Activated CD4-positive, alpha-beta T cell treated with anti-CD3 and anti-CD28 coated beads, Interleukin-2, amount 50 U/mL, for 48 hours (primary cell): ENCODE measurements around the gene LDB2.

Source experiments
- DNase-seq, 2 experiments: peaks; one replicate each; pipeline ENCODE4 v3.0.0-alpha.2; 2020

The LDB2 gene

DNA sequence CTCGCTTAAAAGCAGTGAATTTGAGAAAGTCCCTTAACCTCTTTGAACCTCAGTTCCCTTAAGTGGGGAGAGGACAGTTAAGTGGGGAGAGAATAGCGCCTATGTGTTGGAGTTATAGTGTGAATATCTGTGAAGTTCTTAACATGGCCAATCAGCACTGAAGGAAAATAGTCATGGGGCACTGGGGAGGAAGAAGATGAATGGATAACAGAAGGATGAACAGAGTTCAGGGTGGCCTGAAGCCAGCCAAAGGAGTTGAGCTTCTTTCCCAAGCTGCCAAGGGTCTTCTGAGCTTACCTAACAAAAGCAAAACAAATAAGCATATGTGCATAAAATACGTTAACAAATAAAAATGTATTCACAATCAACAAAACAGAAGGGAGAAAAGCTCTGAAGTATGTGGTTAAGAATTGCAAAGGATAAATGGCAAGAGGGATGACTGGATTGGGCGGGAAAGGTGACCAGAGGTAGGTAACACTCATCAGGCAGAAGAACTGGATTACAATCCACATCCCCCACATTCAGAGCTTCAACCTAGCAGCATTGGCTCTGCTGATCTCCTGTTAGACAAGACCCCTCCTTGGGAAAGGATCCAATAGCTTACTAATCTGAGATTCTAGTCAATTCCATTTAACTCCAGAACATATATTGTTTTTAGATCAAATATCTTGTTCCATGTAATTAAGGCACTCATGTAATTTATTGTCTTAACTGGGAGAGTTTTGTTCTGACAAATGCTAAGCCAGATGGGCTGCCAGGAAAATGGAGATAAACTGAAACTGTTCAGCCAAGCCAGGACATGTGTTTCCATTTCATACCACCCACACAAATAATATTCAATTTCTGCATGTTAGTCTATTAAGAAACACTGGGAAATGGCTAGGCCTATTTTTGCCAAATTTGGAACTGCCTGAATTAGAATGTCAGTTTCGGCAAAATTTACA, 221.2 kb downstream of the LDB2 start:
- DNase-seq: no peak

DNA sequence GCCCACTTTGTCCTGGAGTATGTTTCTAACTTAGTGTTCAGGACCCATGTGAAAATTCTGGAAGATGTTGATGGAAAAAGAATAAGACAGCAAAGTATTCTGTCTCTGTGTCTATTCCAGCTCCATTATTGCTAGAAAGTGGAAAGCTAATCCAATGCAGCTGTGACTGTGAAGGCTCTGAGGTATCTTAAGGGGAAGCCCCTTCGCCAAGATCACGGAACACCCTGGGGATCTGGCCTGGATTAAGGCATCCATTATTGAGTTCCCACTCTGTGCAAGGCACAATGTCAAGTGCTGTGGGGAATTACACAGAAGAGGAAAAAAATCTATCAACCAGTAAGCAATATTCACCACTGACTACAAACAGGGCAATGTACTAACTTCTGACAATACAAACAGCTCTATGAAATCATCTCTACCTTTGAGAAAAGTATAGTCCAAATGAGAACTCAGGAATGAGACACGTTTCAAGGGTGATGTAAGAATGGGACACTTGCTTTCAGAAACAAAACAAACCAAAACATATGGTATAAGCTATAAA, 222.1 kb downstream of the LDB2 start:
- no peak for DNase-seq

DNA sequence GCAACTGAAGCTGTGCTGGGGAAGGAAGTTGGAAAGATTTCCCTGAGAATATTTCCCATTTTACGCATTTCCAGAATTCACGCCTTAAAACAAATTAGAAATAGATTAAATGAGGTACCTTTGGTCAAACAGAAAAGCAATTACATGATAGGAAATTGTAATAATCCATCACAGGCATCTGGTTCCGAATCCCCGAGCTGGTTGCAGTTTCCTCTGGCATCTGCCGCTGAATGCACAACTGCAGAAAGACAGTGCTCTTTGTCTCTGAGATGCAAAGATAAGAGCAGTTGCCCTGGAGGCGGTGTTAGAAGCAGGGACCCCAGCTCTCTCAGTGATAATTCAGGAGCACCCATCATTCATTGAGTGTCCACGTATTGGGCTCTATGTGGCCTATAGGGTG, 224.4 kb downstream of the LDB2 start:
- no peak for DNase-seq

DNA sequence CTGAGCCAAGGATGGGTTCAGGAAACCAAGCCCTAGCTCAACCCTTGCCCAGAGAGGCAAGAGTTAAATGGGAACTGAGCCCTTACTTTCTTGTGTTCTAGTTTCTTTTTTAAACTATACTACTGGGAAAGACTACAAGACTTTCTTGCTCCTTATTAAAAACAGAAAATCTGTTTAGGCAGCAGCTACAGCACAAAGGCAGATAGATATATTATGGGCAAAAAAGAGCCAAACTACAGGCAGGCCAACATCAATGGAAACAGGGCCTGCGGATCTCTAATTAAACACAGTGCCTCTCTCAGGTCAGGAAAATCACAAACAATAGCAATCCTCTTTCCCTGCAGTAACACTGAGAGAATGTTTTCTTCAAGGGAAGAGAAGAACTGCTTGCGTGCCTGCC, 226.0 kb downstream of the LDB2 start:
- no peak for DNase-seq

DNA sequence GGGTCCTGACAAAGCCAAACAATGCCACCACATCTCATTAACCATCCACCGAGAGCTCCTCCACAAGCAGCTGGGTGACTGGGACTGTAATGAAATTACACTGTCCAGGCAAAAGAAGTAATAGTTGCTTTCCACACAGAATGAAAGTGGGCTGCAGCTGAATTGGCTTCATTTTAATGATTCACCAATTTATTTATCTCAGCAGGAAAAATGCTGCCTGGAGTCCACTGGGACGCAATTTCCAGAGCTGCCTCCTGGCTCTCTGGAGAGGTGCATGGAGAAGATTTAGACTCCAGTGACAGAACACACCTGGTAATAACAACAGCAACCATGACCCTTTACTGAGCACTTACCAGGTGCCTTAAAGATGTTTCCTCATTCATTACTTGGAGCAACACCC, 226.7 kb downstream of the LDB2 start:
- no peak for DNase-seq

DNA sequence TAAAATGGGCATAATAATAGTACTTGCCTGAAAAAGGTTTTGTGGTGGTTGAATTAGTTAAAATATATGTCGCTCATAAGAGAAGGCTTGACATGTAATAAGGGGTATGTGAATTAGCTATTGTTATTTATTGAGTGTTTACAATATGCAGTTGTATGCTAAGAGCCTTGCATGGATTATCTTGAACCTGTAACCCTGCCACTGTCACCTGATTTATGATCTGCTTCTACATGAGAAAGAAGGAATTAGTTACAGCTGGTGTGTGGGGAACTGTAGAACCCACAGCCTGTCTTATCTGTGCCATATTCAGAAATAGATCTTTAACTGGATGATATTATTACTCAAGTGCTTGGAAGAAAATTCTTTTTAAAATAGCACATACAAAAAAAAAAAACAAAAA, 227.7 kb downstream of the LDB2 start:
- DNase-seq: no peak

DNA sequence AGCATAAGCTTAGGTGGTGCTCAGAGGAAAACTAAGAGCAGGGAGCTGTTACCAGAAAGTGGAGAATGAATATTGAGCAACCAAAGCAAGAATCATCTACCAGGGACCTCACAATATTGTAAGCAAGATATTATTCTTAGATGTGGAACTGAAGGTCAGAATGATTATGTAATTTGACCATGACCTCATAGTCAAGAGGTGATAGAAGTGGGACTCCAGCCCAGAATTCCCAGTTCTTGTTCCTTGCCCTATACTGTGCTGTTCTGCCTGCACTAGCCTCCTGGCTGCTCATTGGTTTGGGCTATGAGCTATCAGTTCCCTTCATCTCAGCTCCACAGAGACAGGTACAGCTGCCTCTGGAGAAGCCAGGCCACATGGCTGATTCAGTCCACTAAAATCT, 229.4 kb downstream of the LDB2 start:
- DNase-seq: no peak

DNA sequence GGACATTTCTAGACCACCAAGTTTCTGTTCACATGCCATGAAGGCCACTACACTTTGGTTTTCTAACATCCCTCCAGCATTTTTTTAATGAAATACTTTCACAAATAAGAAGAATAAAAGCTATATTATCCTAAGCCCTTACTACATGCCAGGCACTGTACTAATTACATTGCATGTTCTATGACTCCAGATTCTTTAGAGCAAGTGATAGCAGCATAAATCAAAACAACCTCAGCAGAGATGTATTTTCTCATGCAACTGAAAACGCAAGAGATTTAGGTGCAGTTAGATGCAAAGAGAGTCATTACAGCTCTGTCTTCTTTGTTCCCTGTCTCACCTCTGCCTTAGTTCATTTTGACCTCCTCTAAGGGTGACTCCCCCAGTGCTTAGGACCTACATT, 230.0 kb downstream of the LDB2 start:
- no peak for DNase-seq

DNA sequence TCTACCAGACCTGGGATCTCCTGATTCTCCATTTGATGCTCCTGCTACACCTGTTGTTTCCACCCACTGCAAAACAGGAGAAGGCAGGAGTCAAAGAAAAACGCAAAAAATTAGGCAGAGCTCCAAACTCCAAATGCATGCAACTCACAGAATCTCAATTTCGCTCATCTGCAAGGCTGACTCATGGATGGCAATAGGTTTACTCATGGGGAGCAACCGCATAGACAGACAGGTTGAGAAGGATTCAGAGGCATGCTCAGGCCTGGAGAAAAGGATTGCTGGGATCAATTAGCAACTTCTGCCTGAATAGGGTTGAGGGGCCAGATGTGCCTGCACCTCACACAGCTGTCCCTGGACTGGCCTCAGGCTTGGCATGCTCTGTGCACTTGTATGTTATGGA, 231.0 kb downstream of the LDB2 start:
- DNase-seq: no peak

DNA sequence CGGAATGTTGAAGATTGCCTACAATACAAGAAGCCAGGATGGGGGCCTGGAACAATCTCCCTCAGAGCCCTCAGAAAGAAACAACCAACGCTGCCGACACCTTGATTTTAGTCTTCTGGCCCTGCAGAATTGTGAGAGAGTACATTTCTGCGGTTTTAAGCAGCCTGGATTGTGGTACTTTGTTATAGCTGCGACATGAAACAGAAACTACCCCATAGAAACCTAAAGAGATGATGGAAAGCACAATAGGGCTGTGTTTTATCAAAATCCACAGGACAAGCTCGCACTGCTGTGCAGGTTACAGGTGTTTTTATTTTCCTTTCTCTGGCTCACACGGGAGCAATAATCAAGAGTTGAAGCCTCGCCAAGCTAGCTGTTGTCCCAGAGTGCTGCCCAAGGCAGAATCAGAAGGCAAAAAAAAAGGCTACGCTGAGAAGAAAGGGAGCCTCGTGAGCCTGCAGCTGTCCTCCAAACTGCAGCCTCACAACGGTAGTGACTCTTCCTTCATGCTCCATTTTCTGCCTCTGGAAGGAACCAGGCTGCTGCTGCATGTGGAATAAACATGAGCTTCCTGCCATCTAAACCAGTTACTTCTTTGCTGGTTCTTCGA, 232.4 kb downstream of the LDB2 start:
- DNase-seq: no peak

DNA sequence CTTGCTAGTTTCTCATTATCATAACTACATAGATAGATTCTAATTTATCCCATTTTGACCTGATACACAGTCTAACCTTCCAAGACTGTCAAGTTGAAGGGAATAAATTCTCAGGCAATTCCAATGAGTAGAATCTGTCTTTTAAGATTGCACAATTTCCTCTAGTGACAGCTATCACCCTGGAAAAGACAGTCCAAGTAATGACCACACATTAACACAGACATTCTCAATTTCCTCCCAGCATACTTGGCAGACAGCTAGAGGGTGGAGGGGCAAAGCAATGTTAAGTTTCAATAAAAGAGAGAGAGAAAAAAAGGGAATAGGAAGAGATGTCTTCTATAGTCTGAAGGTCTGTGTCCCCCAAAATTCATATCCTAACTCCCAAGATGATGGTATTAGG, 234.7 kb downstream of the LDB2 start:
- DNase-seq: no peak

DNA sequence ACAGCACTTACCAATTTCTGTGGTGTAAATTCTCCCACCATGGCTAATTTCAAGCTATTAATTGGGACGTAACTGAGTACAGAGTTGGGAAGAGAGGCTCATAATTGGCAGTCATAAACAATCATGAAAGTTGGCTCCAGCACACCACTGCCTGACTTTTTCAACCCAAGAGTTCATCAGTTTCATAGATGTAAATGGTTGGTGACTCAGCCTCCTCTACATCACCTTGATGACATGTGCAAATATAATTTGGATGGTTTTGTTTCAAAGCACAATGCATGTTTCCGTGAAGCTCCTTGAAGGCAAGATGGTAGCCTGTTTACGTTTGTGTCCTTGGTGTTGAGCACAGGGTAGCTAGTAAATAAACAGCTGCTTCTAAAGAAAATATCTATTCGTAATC, 235.1 kb downstream of the LDB2 start:
- DNase-seq: no peak

DNA sequence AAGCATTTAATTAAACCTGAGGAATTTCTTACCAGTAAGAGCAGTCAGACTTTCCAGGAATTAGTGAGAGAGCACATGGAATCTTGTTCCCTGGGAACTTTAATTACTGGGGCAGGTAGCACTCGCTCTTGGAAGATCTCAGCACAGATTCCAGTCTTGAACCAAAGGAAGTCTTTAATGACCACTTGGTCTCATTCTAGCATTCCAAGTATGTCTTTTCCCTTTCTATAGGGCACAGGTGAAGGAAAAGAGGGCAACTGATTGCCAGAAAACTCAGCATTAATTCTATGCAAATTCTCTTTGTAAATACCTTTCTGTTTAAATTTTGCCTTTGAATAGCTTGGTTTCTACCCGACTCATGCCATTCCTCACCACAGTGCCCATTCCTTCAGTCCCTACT, 236.6 kb downstream of the LDB2 start:
- no peak for DNase-seq

DNA sequence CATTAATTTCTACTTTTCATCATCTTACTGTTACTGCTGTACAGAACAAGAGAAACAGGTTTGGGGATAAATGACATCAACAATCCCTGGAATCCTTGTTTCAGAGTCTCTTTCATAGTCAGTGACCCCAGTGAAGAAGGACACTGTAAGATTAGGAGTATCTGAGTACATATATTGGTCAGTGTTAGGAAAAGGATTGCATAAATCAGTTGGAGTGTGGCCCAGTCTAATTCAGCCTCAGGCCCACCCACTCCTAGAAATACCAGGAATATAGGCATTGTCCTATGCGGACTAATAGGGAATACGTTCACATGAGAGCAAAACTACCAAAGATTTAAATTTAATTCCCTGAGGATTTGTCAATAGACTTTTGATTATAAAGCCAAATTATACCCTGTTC, 237.8 kb downstream of the LDB2 start:
- no peak for DNase-seq

DNA sequence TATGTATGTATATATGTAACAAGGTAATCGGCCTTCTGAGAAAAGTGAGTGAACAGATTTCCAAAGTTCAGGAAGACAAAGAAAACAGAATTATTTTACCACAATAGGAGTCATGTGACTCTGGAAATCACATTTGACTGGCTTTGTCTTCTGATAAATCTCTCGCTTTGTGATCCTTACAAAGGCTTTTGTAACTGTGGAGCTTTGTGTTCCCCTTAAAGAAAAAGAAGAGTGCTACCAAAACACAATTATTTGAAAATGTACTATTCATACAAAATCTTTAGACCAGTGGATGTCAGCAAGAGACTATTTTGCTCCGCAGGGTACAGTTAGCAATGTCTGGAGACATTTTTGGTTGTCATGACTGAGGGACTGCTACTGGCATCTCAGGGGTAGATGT, 238.8 kb downstream of the LDB2 start:
- DNase-seq: no peak

DNA sequence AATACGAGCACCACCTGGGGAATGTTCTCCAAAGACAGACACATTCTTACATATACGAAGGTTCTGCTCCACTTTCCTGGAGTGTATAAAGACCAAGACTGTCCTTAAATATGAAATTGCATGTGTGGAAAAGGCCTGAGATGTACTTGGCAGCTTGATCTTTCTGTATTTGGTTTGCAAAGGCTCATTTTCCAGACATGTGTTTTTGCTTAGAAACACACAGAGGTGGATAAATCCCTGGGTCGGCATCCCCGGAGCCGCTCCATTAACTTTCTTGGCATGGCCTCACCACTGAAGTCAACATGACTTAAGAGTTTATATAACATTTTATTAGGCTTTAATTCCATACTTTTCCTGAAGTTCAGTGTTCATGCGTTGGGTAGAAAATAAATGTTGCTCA, 239.4 kb downstream of the LDB2 start:
- no peak for DNase-seq

DNA sequence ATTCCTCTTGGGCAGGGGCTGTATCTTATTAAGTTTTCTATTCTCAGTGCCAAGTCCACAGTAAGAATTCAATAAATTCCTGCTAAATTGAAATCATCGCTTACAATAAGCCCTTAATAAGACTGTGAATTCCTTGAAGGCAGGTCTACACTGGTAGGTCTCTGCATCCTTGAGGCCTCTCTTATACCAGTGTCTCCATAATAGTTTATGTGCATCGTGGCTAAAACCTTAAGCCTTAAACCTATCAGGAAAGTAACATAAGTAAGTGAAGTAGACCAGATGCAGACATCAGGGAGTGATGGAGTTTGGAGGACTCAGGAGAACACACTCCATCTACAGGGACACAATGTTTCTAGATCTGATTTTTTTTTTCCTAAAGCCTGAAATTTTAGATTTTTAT, 240.3 kb downstream of the LDB2 start:
- DNase-seq: no peak

DNA sequence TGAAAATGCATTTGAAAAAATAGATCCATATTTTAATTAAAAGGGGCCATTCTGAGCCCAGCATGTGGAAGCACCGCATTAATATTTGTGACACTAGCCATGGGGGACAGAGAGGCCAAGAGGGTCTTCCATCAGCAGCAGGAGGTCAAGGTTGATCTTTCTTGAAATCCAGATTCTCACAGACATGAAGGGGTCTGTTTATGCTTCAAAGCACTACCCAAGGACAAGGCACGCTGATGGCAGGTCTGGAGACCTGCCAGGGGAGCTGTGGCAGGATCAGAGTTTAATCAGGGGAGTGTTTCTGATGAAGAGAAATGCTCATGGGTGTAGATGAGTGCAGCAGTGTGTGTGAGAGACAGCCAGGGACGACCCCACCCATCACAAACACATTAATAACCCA, 243.3 kb downstream of the LDB2 start:
- no peak for DNase-seq

DNA sequence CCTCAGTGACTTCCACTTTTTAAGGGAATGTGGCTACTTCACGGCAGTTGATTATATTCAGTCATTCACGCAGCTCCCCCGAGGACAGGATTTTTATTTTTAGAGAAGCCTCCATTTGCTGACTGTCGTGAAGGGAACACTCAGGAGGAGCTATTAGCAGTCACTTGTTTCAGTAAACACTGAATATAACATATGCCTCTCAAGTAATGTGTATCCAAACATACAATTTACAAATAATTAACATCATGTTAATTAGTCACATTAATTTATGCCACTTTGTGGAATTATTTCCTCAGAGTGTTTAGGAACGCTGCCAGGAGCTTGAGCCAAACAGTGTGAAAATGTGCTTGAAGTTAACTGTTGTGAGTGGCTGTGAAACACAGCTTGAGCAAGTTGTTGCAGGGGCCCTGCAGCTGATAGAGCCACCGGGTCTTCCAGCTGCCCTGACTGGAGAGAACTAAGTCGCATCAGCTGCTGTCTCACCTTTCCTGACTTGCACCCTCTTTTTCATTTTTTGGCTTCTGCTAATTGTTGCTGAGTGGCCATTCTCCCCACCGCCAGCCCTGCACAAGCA, 245.6 kb downstream of the LDB2 start:
- DNase-seq: no peak

DNA sequence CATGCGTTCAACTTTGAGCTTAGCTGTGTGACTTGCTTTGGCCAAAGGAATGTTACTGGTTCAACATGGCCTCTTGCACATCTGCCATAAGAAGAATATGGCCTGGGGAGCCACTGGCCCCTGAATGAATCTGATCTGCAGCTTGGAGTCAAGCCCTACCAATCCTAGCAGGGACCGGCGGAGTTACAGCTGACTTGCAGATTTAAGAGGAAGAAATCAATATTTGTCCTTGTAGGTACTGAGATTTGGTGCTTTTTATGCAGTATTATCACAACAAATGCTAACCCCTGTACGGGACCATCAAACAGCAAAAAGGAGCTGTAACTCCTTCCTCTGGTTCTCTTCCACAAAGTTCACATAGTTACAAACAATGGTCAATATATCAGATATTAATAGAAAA, 252.0 kb downstream of the LDB2 start:
- DNase-seq: no peak

DNA sequence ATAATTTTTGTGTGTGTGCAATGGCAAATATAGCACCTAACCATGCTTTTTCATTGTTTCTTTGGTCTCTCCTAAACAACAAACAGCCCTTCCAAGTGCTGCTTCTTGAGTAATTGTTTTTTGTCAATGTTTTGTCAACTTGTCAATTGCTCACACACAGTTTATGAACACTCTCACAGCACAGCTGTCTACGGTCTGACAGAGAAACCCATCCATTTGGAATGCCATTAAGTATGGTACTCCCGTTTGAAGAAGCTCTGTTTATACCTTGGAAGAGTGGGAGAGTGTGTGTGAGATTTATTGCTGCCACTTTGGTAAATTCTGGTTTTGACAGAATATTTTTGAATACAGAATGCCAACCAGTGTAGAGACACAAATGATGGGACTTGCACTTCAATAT, 254.6 kb downstream of the LDB2 start:
- DNase-seq: no peak

DNA sequence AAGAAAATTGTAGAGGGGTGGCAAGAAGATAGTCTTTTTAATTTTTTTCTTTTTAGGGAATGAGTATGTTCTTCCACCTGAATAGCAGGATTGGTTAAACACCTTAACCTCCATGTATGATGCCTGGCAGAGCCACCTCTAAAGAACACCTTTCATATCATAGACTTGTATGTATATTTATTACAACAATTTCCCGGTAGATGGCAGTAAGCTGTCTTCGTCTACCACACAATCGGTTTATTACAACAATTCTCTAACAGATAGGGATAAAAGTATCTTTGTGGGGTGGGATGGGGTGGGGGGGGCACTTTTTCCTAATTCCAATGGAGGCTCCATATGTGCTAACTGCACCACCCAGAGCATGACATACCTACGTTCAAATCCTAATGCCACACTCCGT, 255.5 kb downstream of the LDB2 start:
- no peak for DNase-seq

DNA sequence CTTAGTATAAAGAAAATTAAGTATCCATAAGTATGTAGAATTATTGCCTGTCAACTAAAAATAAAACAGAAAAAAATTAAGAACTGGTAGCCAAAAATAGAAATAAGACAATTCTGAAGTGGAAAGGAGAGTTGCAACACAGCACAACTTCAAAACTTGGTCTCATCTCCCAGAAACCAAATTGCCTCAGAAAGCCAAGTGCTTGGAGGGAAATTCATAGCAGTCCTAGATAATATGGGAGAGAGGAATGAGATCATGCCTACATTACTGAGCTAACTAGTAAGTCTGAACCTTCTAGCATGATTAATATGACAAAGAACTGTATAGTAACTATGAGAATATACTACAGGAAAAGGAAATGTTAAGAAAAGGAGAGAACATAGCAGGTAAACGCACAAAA, 256.5 kb downstream of the LDB2 start:
- no peak for DNase-seq
